ENCODE measurements around the gene ATP10A.

ATP10A gene

GRCh38 chr15:25733856-25734679, 129.1 kb downstream of the ATP10A start:
- Mint-ChIP-seq H3K4me1 (peaks cover 16% of the 10 kb centered on the region), H3K27ac (no peak overlapping the region), H3K9me3 (no peaks in the 10 kb centered on the region), H3K4me3 (no peak overlapping the region), H3K27me3 (ENCODE audit: low read depth) (peaks cover 15% of the 10 kb centered on the region), H3K36me3 (ENCODE audit: low read depth) (no peaks in the 10 kb centered on the region)
- TF ChIP-seq CTCF (IDR thresholded peaks at IDR 0.05; ENCODE audit: unreplicated experiment in 3 of 3): no peak

DNA sequence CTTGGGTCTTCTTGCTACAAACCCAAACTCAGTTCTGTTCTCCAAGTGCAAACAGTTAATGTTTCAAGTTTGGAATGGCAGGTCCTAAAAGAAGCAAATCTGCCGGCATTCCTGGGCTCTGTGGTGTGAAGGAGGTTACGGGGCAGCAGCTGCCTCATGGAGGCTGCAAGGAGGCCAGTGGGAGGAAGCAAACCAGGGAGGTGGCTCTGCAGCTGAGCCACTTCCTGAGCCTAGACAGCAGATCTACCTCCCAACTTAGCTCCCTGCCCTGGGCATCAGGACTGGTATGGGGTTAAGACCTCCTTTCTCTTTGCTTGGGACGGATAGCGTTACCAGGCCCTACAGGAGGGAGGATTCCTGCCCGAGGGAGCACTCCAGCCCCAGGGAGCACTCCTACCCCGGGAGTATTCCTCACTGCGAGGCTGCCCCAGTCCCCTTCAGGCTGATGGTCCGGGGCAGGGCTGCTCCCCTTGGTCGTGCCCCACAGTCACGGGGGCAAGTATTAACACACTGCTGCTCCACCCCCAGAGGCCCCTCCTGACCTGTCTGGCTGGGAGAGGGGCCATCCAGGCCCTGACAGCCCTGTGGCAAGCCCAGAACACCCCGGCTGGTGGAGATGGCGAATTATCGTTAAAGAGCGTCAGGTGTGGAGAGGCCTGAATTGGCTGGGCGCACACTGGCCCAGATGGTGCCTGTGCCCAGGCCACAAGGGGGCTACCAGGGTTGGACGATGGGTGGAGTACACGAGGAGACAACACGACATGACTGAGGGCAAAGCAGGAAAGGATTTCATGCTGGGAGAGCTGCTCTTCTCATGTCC, 129.9 kb downstream of the ATP10A start:
- H3K4me1 Mint-ChIP-seq: peaks cover 16% of the 10 kb centered on the region
- no peaks in the 10 kb centered on the region for H3K9me3 Mint-ChIP-seq
- no peak overlapping the region for H3K27ac Mint-ChIP-seq
- no peak for TF ChIP-seq CTCF (IDR thresholded peaks at IDR 0.05; ENCODE audit: unreplicated experiment in 3 of 3)
- H3K27me3 Mint-ChIP-seq (ENCODE audit: low read depth): peaks cover 14% of the 10 kb centered on the region
- H3K36me3 Mint-ChIP-seq (ENCODE audit: low read depth): no peaks in the 10 kb centered on the region
- H3K4me3 Mint-ChIP-seq: no peak overlapping the region

GRCh38 chr15:25732191-25732590, 130.9 kb downstream of the ATP10A start:
- no peak overlapping the region for H3K27ac Mint-ChIP-seq

DNA sequence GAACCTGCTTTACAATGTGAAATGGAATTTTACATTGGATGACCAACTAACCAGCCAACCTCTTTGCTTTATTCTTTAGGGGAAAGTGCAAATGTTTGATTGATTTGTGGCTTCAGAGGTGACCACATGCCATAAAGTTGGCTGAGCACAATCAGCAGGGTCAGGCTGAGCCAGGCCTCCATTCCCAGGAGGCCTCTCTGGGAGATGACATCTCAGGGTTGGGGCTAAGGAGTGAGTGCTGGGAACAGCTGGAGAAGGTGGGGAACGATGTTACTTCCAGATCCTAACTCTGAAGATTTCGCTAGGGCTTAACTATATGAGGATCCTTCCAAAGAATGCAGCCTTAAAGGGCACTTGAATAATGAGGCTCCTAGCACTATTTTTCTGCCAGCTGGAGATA, 131.7 kb downstream of the ATP10A start:
- no peak for TF ChIP-seq CTCF (IDR thresholded peaks at IDR 0.05; ENCODE audit: unreplicated experiment in 3 of 3)
- Mint-ChIP-seq H3K9me3 (no peaks in the 10 kb centered on the region), H3K4me3 (no peak overlapping the region), H3K36me3 (ENCODE audit: low read depth) (no peaks in the 10 kb centered on the region), H3K27ac (no peak overlapping the region), H3K27me3 (ENCODE audit: low read depth) (peaks cover 11% of the 10 kb centered on the region), H3K4me1 (peaks cover 2% of the 10 kb centered on the region)

More at GRCh38 chr15:25732191-25732590, 130.9 kb downstream of the ATP10A start:
- Mint-ChIP-seq H3K4me1 (peaks cover 9% of the 10 kb centered on the region), H3K36me3 (ENCODE audit: low read depth) (no peaks in the 10 kb centered on the region), H3K27me3 (ENCODE audit: low read depth) (peaks cover 11% of the 10 kb centered on the region), H3K9me3 (no peaks in the 10 kb centered on the region), H3K4me3 (no peak overlapping the region)
- TF ChIP-seq CTCF (IDR thresholded peaks at IDR 0.05; ENCODE audit: unreplicated experiment in 3 of 3): no peak

GRCh38 chr15:25730918-25731317, 132.2 kb downstream of the ATP10A start:
- Mint-ChIP-seq H3K36me3 (ENCODE audit: low read depth) (no peaks in the 10 kb centered on the region), H3K27me3 (ENCODE audit: low read depth) (peaks cover 11% of the 10 kb centered on the region), H3K4me1 (no peaks in the 10 kb centered on the region), H3K9me3 (no peaks in the 10 kb centered on the region), H3K27ac (no peak overlapping the region), H3K4me3 (no peak overlapping the region)
- TF ChIP-seq CTCF (IDR thresholded peaks at IDR 0.05; ENCODE audit: unreplicated experiment in 3 of 3): no peak

Measured in nephron (organoid).